SK-N-MC (cell line): ENCODE measurements around the gene SLC39A7.

Source experiments
- DNase-seq: peaks from one replicate; pipeline ENCODE4 v3.0.0-alpha.2; 2011; ENCODE audit warnings: low read depth, low spot score
- H3K27ac ChIP-seq: fragments of 200-600 bp; sonication (generic); 2 replicates; pipeline ENCODE4 v1.5.1; 2016; ENCODE audit warnings: mixed run types
- H3K36me3 ChIP-seq: fragments of 200-600 bp; sonication (generic); 2 replicates; pipeline ENCODE4 v1.6.1; 2017; ENCODE audit warnings: antibody characterized with exemption, low read length, mixed read lengths; ENCODE audit not compliant: insufficient read depth
- H3K4me3 ChIP-seq: fragments of 200-600 bp; sonication (generic); 2 replicates; pipeline ENCODE4 v1.5.1; 2016
- H3K9ac ChIP-seq: fragments of 200-600 bp; sonication (generic); 2 replicates; pipeline ENCODE4 v1.8.0; 2017; ENCODE audit warnings: mixed run types, mixed read lengths; ENCODE audit not compliant: insufficient read length
- H3K9me3 ChIP-seq: fragments of 200-600 bp; sonication (generic); 2 replicates; pipeline ENCODE4 v1.6.1; 2017; ENCODE audit warnings: low read depth, mild to moderate bottlenecking, antibody characterized with exemption, low read length, moderate library complexity, mixed read lengths
- EZH2 ChIP-seq: fragments of 200-600 bp; sonication (generic); IDR thresholded peaks from one replicate; pipeline ENCODE4 v1.6.1; 2017; ENCODE audit warnings: antibody characterized with exemption
- FOXP2 ChIP-seq: optimal IDR thresholded peaks from 2 replicates; pipeline ENCODE3; 2011; ENCODE audit warnings: mild to moderate bottlenecking, moderate library complexity; ENCODE audit not compliant: insufficient read depth; ENCODE audit errors: extremely low read length, control extremely low read depth
- POLR2AphosphoS5 ChIP-seq: IDR thresholded peaks from 2 replicates; pipeline ENCODE4 v1.6.1; 2012; ENCODE audit warnings: mild to moderate bottlenecking, low read depth, low read length, borderline replicate concordance

The SLC39A7 gene

GRCh38 chr6:33200219-33201146 lies at the start of gene SLC39A7, which contains the start of gene RXRB:
Gene SLC39A7 (plus strand): TSS chr6:33200867. CDS start chr6:33201246, 379 bp downstream.
Gene RXRB (minus strand): TSS chr6:33200665. CDS start chr6:33200476, 189 bp downstream.
- peak; percentile 99 for DNase-seq
- H3K9ac ChIP-seq = peak within 1 kb of the TSS; percentile 97
- TF ChIP-seq EZH2 (no peak), FOXP2 (peak; percentile 77), POLR2AphosphoS5 (peak; percentile 87)
- no peaks in the 10 kb centered on the region for H3K9me3 ChIP-seq
- peaks cover 48% of the 10 kb centered on the region for H3K36me3 ChIP-seq
- H3K4me3 ChIP-seq = peak within 1 kb of the TSS; percentile 90
- H3K27ac ChIP-seq = peak within 1 kb of the TSS; percentile 97

- H3K27ac ChIP-seq = no peak overlapping the region
- H3K4me3 ChIP-seq = no peak overlapping the region
- no peak overlapping the region for H3K9ac ChIP-seq
- no peak for DNase-seq
- TF ChIP-seq EZH2 = no peak
- TF ChIP-seq POLR2AphosphoS5 = no peak
- TF ChIP-seq FOXP2 = no peak
- no peaks in the 10 kb centered on the region for H3K36me3 ChIP-seq
- H3K9me3 ChIP-seq = no peaks in the 10 kb centered on the region
Observed at GRCh38 chr6:33151050-33151449, 49.6 kb upstream of the SLC39A7 start.

DNA sequence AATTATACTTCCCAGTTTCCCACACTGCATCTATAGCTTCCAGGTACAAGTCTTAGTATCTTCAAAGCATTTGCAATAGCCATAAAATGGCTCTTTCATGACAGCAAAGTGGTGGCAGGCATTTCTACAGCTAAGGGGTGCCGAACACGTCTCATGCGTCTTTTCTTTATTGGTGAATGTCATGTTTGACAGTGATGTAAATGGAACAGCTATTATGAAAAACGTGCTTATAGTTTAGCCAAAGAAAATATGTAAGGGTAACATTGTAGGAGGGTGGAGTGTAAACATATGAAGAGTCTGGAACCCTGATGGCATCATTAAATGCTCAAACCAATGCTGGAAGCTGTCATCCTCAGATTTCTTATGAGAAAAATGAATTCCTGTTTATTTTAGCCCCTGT lies 46.3 kb upstream of the SLC39A7 start:
- no peak for TF ChIP-seq EZH2
- TF ChIP-seq POLR2AphosphoS5 = no peak
- no peak for TF ChIP-seq FOXP2
- no peaks in the 10 kb centered on the region for H3K9me3 ChIP-seq
- no peak overlapping the region for H3K4me3 ChIP-seq
- no peak overlapping the region for H3K27ac ChIP-seq
- no peak overlapping the region for H3K9ac ChIP-seq
- DNase-seq = no peak
- H3K36me3 ChIP-seq = no peaks in the 10 kb centered on the region

GRCh38 chr6:33156561-33156960 lies 44.1 kb upstream of the SLC39A7 start:
- Histone ChIP-seq H3K27ac (no peak overlapping the region), H3K9ac (no peak overlapping the region), H3K9me3 (no peaks in the 10 kb centered on the region), H3K4me3 (no peak overlapping the region), H3K36me3 (no peaks in the 10 kb centered on the region)
- DNase-seq = no peak
- no peak for TF ChIP-seq FOXP2

DNA sequence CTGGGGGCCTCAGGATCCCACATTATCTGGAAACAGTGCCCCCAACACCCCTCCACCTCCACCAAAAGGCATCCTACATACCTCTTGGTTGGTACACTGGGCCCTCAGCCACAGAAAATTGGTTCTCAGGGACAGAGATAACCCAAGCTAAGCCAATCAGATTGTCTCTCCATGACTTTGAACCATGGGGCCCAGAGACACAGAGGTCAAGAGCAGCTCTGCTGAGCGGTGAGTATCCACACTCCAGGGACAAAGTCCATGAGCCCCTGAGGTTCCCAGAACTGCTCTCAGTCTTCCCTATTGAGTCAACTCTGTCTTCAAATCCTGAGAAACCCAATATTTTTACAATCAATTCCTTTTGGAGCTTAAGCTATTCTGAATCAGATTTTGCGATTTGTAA lies 43.7 kb upstream of the SLC39A7 start:
- Histone ChIP-seq H3K36me3 (no peaks in the 10 kb centered on the region), H3K4me3 (no peak overlapping the region), H3K9ac (no peak overlapping the region), H3K9me3 (no peaks in the 10 kb centered on the region), H3K27ac (no peak overlapping the region)
- no peak for DNase-seq
- no peak for TF ChIP-seq POLR2AphosphoS5

GRCh38 chr6:33160096-33160495 lies 40.6 kb upstream of the SLC39A7 start:
- H3K9me3 ChIP-seq = no peaks in the 10 kb centered on the region
- DNase-seq = no peak
- no peak overlapping the region for H3K27ac ChIP-seq
- H3K36me3 ChIP-seq = no peaks in the 10 kb centered on the region
- H3K4me3 ChIP-seq = no peak overlapping the region
- no peak overlapping the region for H3K9ac ChIP-seq
- TF ChIP-seq FOXP2 (no peak), EZH2 (no peak), POLR2AphosphoS5 (no peak)

- Histone ChIP-seq H3K4me3 (peak overlapping the region; percentile 74), H3K9me3 (no peaks in the 10 kb centered on the region), H3K9ac (peak overlapping the region; percentile 15), H3K27ac (no peak overlapping the region), H3K36me3 (no peaks in the 10 kb centered on the region)
- no peak for TF ChIP-seq EZH2
- no peak for TF ChIP-seq POLR2AphosphoS5
- TF ChIP-seq FOXP2 = no peak
- DNase-seq = no peak
Observed at GRCh38 chr6:33160728-33161344, 39.8 kb upstream of the SLC39A7 start.

GRCh38 chr6:33161354-33162331 lies 39.0 kb upstream of the SLC39A7 start:
- TF ChIP-seq EZH2 = no peak
- peak; percentile 61 for TF ChIP-seq POLR2AphosphoS5
- no peak for TF ChIP-seq FOXP2
- H3K9ac ChIP-seq = peak overlapping the region; percentile 83
- DNase-seq = no peak
- H3K4me3 ChIP-seq = peak overlapping the region; percentile 74
- no peak overlapping the region for H3K27ac ChIP-seq
- no peaks in the 10 kb centered on the region for H3K9me3 ChIP-seq
- no peaks in the 10 kb centered on the region for H3K36me3 ChIP-seq
